K562 (cell line): ENCODE results near the gene TRIP6. TPM values are rescaled to one million over a fixed set of nuclear protein-coding genes. Genes with fewer than 3 reads are reported as not detected.

Source experiments
- CBFA2T3 ChIP-seq: fragments of 450-650 bp; IDR thresholded peaks from 2 replicates; pipeline ENCODE4 v1.6.1; 2017
- CHD1 ChIP-seq: fragments of 200-600 bp; sonication (generic); IDR thresholded peaks from one replicate; pipeline ENCODE4 v1.6.1; 2012; ENCODE audit warnings: mild to moderate bottlenecking, moderate library complexity, low read length, inconsistent platforms
- CREM ChIP-seq: IDR thresholded peaks from 2 replicates; pipeline ENCODE4 v1.6.1; 2014; ENCODE audit warnings: antibody characterized with exemption, low read depth
- EZH2 ChIP-seq: IDR thresholded peaks from 2 replicates; pipeline ENCODE4 v1.6.1; 2012; ENCODE audit warnings: low read depth, mild to moderate bottlenecking, inconsistent platforms, low read length, borderline replicate concordance
- HNRNPH1 ChIP-seq: fragments of 200-400 bp; formaldehyde crosslinking; optimal IDR thresholded peaks from 2 replicates; pipeline ENCODE3; 2017; ENCODE audit warnings: low read depth, mild to moderate bottlenecking, low read length, moderate library complexity
- POLR2G ChIP-seq: fragments of 200-400 bp; formaldehyde crosslinking; IDR thresholded peaks from 2 replicates; pipeline ENCODE4 v1.6.1; 2017; ENCODE audit warnings: low read depth, mild to moderate bottlenecking, antibody characterized with exemption, low read length, moderate library complexity
- SPI1 ChIP-seq: IDR thresholded peaks from 2 replicates; pipeline ENCODE4 v1.6.1; 2011; ENCODE audit warnings: low read depth, low read length, control low read depth, borderline replicate concordance
- TAF15 ChIP-seq: fragments of 200-400 bp; formaldehyde crosslinking; IDR thresholded peaks from 2 replicates; pipeline ENCODE4 v1.6.1; 2017; ENCODE audit warnings: mild to moderate bottlenecking, low read depth, low read length, moderate library complexity
- ZNF197 ChIP-seq: fragments of 200-800 bp; sonication (Bioruptor generic); IDR thresholded peaks from 2 replicates; pipeline ENCODE4 v1.6.1; 2016; ENCODE audit warnings: low read depth, missing genetic modification characterization, missing compliant biosample characterization
- ZNF561 ChIP-seq: fragments of 450-650 bp; formaldehyde crosslinking; conservative IDR thresholded peaks from 2 replicates; pipeline ENCODE4 v1.4.0; 2020; ENCODE audit warnings: mild to moderate bottlenecking, moderate library complexity
- polyA plus RNA-seq, 8 experiments: library from polyadenylated mRNA; depleted of rRNA in 4 of 8; stranded (reverse) in 5 of 8; unstranded in 3 of 8; fragments of >200 nt; fragmentation: Nextera tagmentation in 2 of 8; fragmentation: Illumina TruSeq in 1 of 8; extraction: Ambion mirVana in 2 of 8; extraction: Trizol in 1 of 8; gene quantifications; 2 replicates each; pipeline versions ENCODE4 v1.2.1 to v1.2.3, GENCODE V29; 2011 to 2014; ENCODE audit warnings: inconsistent platforms in 1 of 8, missing spikeins in 1 of 8
- total RNA-seq, 7 experiments: library from RNA; depleted of rRNA in 6 of 7; stranded (reverse); fragments of >200 nt in 6 of 7; fragmentation: Illumina TruSeq in 2 of 7; extraction: Trizol in 2 of 7; gene quantifications; 2 replicates each; pipeline versions ENCODE4 v1.2.1 to v1.2.3, GENCODE V29; 2011 to 2021; ENCODE audit warnings: low replicate concordance in 1 of 7
- TF ChIP-seq, protein P1 (sequence below): fragments of 450-650 bp; IDR thresholded peaks from 2 replicates; pipeline ENCODE4 v1.7.1; 2018; ENCODE audit warnings: mild to moderate bottlenecking, low read depth; ENCODE audit not compliant: partially characterized antibody
- TF ChIP-seq, protein P2 (sequence below): sonication (generic); formaldehyde crosslinking; IDR thresholded peaks from 2 replicates; pipeline ENCODE4 v1.8.0; 2023; ENCODE audit warnings: mild to moderate bottlenecking, missing genetic modification reagents
- TF ChIP-seq, protein P3 (sequence below): fragments of 450-650 bp; formaldehyde crosslinking; IDR thresholded peaks from 2 replicates; pipeline ENCODE4 v1.4.0; 2020; ENCODE audit warnings: mild to moderate bottlenecking
- TF ChIP-seq, protein P4 (sequence below), 2 experiments: fragments of 250-450 bp in 1 of 2; fragments of 450-650 bp in 1 of 2; sonication (Bioruptor Pico) in 1 of 2; IDR thresholded peaks; 2 replicates each; pipeline versions ENCODE4 v1.6.1 to v1.8.0; 2016 to 2021; ENCODE audit warnings: mild to moderate bottlenecking in 2 of 2, moderate library complexity in 2 of 2, missing compliant biosample characterization in 1 of 2, missing genetic modification characterization in 1 of 2
- TF ChIP-seq, protein P5 (sequence below): sonication (generic); formaldehyde crosslinking; IDR thresholded peaks from 2 replicates; pipeline ENCODE4 v1.4.0; 2020; ENCODE audit warnings: mild to moderate bottlenecking, missing genetic modification reagents
- TF ChIP-seq, protein P6 (sequence below), 2 experiments: IDR thresholded peaks; 2 replicates each; pipeline ENCODE4 v1.6.1; 2011; ENCODE audit warnings: borderline replicate concordance in 1 of 2, control low read depth in 1 of 2, low read depth in 1 of 2, low read length in 1 of 2, mild to moderate bottlenecking in 1 of 2, mixed read lengths in 1 of 2, moderate library complexity in 1 of 2; ENCODE audit not compliant: insufficient read depth in 1 of 2, insufficient read length in 1 of 2, poor library complexity in 1 of 2, severe bottlenecking in 1 of 2; ENCODE audit errors: extremely low read depth in 1 of 2

TRIP6 gene
- total and polyA plus RNA-seq, 9 of the 15 experiments (the other 6 are each of a cell fraction or from before 2014, with no cell fraction given): 5.9 to 141 (median 54.0) TPM

DNA sequence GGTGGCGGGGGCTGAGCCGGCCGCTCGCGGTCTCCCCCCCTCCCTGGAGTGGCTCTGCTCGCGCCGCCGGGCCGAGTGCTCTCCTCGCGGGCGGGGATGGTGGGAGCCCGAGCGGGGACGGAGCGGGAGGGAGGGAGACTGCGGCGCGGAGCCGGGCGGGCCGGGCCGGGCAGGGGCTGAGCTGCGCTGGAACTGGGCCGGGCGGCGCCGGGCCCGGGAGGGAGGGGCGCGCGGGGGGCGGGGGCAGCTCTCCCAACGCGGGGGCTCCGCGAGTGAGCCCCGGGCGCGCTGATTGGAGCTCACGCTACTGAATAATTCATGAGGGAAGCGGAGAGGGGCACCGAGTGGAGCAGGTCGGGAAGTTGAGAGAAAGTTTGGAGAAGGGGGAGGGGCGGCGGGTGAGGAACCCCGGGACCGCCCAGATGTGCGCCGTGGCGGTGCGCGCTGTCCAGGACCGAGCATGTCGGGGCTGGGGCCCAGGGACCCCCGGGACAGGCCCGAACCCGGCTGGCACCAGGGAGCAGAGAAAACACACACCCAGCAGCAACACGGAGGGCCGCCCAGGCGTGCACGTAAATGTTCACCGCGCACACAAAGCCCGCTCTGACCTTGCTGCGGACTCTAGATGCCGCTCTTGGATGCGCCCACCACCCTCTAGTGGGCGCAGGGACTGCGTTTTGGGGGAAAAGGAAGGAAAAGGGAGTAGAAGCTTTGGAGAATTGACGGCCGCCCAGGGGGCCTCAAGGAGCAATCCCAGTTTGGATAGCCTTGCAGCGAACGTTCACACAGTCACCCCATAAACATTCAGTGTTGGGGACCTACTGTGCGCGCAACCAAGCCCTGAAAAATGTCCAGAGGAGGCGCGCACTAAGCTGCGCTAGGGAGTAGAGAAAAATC lies 39.6 kb upstream of the TRIP6 start, which contains the start of gene EPHB4 (continued):
- TF ChIP-seq, protein P1, sequence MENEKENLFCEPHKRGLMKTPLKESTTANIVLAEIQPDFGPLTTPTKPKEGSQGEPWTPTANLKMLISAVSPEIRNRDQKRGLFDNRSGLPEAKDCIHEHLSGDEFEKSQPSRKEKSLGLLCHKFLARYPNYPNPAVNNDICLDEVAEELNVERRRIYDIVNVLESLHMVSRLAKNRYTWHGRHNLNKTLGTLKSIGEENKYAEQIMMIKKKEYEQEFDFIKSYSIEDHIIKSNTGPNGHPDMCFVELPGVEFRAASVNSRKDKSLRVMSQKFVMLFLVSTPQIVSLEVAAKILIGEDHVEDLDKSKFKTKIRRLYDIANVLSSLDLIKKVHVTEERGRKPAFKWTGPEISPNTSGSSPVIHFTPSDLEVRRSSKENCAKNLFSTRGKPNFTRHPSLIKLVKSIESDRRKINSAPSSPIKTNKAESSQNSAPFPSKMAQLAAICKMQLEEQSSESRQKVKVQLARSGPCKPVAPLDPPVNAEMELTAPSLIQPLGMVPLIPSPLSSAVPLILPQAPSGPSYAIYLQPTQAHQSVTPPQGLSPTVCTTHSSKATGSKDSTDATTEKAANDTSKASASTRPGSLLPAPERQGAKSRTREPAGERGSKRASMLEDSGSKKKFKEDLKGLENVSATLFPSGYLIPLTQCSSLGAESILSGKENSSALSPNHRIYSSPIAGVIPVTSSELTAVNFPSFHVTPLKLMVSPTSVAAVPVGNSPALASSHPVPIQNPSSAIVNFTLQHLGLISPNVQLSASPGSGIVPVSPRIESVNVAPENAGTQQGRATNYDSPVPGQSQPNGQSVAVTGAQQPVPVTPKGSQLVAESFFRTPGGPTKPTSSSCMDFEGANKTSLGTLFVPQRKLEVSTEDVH: no peak
- TF ChIP-seq POLR2G (peak; percentile 84), ZNF561 (CRISPR knock-in tag) (no peak), TAF15 (no peak), SPI1 (peak; percentile 38; the same call in 1 of the 2 replicates), HNRNPH1 (no peak), CHD1 (peak; percentile 35), EZH2 (no peak), CREM (peak; percentile 50; the same call in 1 of the 2 replicates), ZNF197 (CRISPR knock-in tag) (no peak), CBFA2T3 (no peak; the same call in 1 of the 2 replicates)
- TF ChIP-seq, protein P2, sequence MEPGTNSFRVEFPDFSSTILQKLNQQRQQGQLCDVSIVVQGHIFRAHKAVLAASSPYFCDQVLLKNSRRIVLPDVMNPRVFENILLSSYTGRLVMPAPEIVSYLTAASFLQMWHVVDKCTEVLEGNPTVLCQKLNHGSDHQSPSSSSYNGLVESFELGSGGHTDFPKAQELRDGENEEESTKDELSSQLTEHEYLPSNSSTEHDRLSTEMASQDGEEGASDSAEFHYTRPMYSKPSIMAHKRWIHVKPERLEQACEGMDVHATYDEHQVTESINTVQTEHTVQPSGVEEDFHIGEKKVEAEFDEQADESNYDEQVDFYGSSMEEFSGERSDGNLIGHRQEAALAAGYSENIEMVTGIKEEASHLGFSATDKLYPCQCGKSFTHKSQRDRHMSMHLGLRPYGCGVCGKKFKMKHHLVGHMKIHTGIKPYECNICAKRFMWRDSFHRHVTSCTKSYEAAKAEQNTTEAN (CRISPR knock-in tag): 0 out of 2 replicates have a peak, but pooled peaks have one; percentile 57
- TF ChIP-seq, protein P3, sequence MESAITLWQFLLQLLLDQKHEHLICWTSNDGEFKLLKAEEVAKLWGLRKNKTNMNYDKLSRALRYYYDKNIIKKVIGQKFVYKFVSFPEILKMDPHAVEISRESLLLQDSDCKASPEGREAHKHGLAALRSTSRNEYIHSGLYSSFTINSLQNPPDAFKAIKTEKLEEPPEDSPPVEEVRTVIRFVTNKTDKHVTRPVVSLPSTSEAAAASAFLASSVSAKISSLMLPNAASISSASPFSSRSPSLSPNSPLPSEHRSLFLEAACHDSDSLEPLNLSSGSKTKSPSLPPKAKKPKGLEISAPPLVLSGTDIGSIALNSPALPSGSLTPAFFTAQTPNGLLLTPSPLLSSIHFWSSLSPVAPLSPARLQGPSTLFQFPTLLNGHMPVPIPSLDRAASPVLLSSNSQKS (CRISPR knock-in tag): no peak
- TF ChIP-seq, protein P4, sequence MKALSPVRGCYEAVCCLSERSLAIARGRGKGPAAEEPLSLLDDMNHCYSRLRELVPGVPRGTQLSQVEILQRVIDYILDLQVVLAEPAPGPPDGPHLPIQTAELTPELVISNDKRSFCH (CRISPR knock-in tag; IDR thresholded peaks at IDR 0.05): no peak
- TF ChIP-seq, protein P4 (tag; IDR thresholded peaks at IDR 0.05): 0 out of 2 replicates have a peak, but pooled peaks have one; percentile 30
- TF ChIP-seq, protein P5, sequence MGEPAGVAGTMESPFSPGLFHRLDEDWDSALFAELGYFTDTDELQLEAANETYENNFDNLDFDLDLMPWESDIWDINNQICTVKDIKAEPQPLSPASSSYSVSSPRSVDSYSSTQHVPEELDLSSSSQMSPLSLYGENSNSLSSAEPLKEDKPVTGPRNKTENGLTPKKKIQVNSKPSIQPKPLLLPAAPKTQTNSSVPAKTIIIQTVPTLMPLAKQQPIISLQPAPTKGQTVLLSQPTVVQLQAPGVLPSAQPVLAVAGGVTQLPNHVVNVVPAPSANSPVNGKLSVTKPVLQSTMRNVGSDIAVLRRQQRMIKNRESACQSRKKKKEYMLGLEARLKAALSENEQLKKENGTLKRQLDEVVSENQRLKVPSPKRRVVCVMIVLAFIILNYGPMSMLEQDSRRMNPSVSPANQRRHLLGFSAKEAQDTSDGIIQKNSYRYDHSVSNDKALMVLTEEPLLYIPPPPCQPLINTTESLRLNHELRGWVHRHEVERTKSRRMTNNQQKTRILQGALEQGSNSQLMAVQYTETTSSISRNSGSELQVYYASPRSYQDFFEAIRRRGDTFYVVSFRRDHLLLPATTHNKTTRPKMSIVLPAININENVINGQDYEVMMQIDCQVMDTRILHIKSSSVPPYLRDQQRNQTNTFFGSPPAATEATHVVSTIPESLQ (CRISPR knock-in tag): peak; percentile 44; the same call in 1 of the 2 replicates
- TF ChIP-seq, protein P6, sequence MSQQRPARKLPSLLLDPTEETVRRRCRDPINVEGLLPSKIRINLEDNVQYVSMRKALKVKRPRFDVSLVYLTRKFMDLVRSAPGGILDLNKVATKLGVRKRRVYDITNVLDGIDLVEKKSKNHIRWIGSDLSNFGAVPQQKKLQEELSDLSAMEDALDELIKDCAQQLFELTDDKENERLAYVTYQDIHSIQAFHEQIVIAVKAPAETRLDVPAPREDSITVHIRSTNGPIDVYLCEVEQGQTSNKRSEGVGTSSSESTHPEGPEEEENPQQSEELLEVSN (IDR thresholded peaks at IDR 0.05; ENCODE audit: borderline replicate concordance in 1 of 2, extremely low read depth in 1 of 2, insufficient read depth in 1 of 2, insufficient read length in 1 of 2, low read depth in 1 of 2, low read length in 1 of 2, poor library complexity in 1 of 2, severe bottlenecking in 1 of 2): peak; percentile 2 to 29
